Measurements from ENCODE around the gene TOE1. TPM values are rescaled to one million over a fixed set of nuclear protein-coding genes. Genes with fewer than 3 reads are reported as not detected.

TOE1 gene
- total and polyA plus RNA-seq, 2 of the 8 experiments (the other 6 are each of a cell fraction or from before 2014, with no cell fraction given) = 15.2 to 25.8 TPM

DNA sequence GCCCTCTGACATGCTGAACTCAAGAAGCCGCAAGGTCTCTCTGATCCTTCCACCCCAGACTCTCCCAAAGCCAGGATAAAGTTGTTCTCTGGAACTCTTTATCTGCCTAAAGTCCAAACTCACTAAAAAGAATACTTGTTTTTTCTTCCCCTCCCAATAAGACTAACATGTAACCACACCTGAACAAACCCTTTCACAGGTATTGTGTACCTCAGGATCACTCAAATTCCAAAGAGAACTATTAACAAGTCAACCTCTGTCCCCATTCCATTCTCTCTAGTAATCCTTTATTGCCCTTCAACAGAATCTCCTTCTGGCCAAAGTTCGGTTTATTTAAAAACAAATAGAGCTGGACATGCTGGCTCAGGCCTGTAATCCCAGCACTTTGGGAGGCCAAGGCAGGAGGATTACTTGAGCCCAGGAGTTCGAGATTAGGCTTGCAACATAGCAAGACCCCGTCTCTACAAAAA lies 4.1 kb upstream of the TOE1 start:
- Histone ChIP-seq H3K27me3 (replicated peaks in 1 of 4; ENCODE audit: control insufficient read depth in 3 of 4, extremely low read depth in 1 of 4, insufficient read depth in 3 of 4, low read length in 3 of 4) (no peaks in the 10 kb centered on the region), H4K8ac (ENCODE audit: extremely low read depth, insufficient read depth, low read length) (no peak overlapping the region), H3K4me2 (ENCODE audit: insufficient read depth in 1 of 2, low read depth in 2 of 2, low read length in 2 of 2) (no peak overlapping the region), H3K79me1 (ENCODE audit: low read depth, low read length) (peaks cover 9% of the 10 kb centered on the region; the same call in 1 of the 2 replicates), H3K27ac (ENCODE audit: low read depth, low read length) (no peak overlapping the region), H3K18ac (ENCODE audit: extremely low read depth, low read length) (no peak overlapping the region), H3K23me2 (ENCODE audit: low read depth, low read length) (peaks cover 4% of the 10 kb centered on the region), H2AFZ (ENCODE audit: low read length) (no peak overlapping the region), H3K4ac (replicated peaks; ENCODE audit: insufficient read length, low read depth, low read length) (no peak overlapping the region), H4K91ac (replicated peaks; ENCODE audit: insufficient read length, low read length) (no peak overlapping the region), H2BK20ac (ENCODE audit: low read length) (no peak overlapping the region), H2BK5ac (ENCODE audit: low read depth, low read length) (no peak overlapping the region), H2BK12ac (ENCODE audit: low read depth, low read length) (no peak overlapping the region), H2BK15ac (ENCODE audit: low read length) (no peak overlapping the region), H2AK5ac (ENCODE audit: low read depth, low read length) (no peak overlapping the region), H3K14ac (ENCODE audit: insufficient read length) (no peak overlapping the region), H3K4me3 (ENCODE audit: extremely low read depth in 1 of 4, insufficient read depth in 2 of 4, low read depth in 3 of 4, low read length in 4 of 4) (no peak overlapping the region), H4K20me1 (replicated peaks in 1 of 2; ENCODE audit: control insufficient read depth in 1 of 2, insufficient read depth in 2 of 2, low read length in 2 of 2) (no peaks in the 10 kb centered on the region), H3K23ac (ENCODE audit: insufficient read length) (no peak overlapping the region), H3K9ac (replicated peaks in 1 of 4; ENCODE audit: extremely low read depth in 1 of 4, low read depth in 3 of 4, low read length in 3 of 4) (no peak overlapping the region; a peak in 1 of 7 replicates), H2BK120ac (replicated peaks; ENCODE audit: low read depth, low read length) (no peak overlapping the region), H4K5ac (ENCODE audit: insufficient read length, low read depth, low read length) (no peak overlapping the region), H3K4me1 (replicated peaks in 1 of 4; ENCODE audit: control insufficient read depth in 3 of 4, insufficient read depth in 4 of 4, low read length in 3 of 4) (peaks cover 0 to 5% (median 3%) of the 10 kb centered on the region in 4 experiments; a peak in 6 of 7 replicates), H3K36me3 (ENCODE audit: control insufficient read depth in 2 of 4, insufficient read depth in 4 of 4, low read length in 3 of 4) (peaks cover 8 to 32% (median 26%) of the 10 kb centered on the region in 4 experiments; a peak in 5 of 8 replicates), H3K79me2 (ENCODE audit: control insufficient read depth in 1 of 2, insufficient read depth in 2 of 2, low read length in 2 of 2) (peaks cover 0 to 26% of the 10 kb centered on the region in 2 experiments; a peak in 2 of 4 replicates), H3K56ac (replicated peaks; ENCODE audit: insufficient read length, low read depth, low read length) (no peak overlapping the region), H3K9me3 (ENCODE audit: insufficient read depth in 2 of 2, low read depth in 1 of 2, low read length in 1 of 2) (no peaks in the 10 kb centered on the region)
- TF ChIP-seq KDM1A (IDR thresholded peaks at IDR 0.05; ENCODE audit: borderline replicate concordance, low read length) (no peak), CBX5 (IDR thresholded peaks at IDR 0.05; ENCODE audit: low read depth, low read length) (no peak), SIRT6 (IDR thresholded peaks at IDR 0.05; ENCODE audit: low read length) (no peak), GABPA (IDR thresholded peaks at IDR 0.05; ENCODE audit: borderline replicate concordance, insufficient read depth, low read length) (no peak), JUND (IDR thresholded peaks at IDR 0.05; ENCODE audit: low read length) (no peak), YY1 (IDR thresholded peaks at IDR 0.05; ENCODE audit: low read depth, low read length) (no peak), TAF7 (optimal IDR thresholded peaks at IDR 0.05; ENCODE audit: borderline replicate concordance, low read depth, low read length) (no peak), KDM5A (IDR thresholded peaks at IDR 0.05; ENCODE audit: low read length) (no peak), TBP (IDR thresholded peaks at IDR 0.05; ENCODE audit: low read depth, low read length) (no peak), ATF2 (IDR thresholded peaks at IDR 0.05; ENCODE audit: low read length) (no peak)
- WGBS, 2 experiments (ENCODE audit: extremely low coverage in 1 of 2, insufficient coverage in 1 of 2, insufficient read length in 1 of 2, insufficient replicate concordance in 2 of 2, low coverage in 1 of 2, low lambda C conversion rate in 2 of 2, missing lambda C conversion rate in 1 of 2) = 92% methylated on average over 4 of the region's 4 CpGs; no CpG with 5 or more reads in 1 of the 2 experiments
- ChIA-PET POLR2A (ENCODE audit: partially characterized antibody) (interaction anchor here (2.2 to 21.4 kb wide), 3 partner anchors 11 to 527 kb away, joined by 4 to 472 read pairs (median 21); partner anchors contain the start of genes BTBD19 and HPDL), CTCF (ENCODE audit: partially characterized antibody) (interaction anchor here (0.9 to 1.6 kb wide), 4 partner anchors 12 to 325 kb away, joined by 3 to 6 read pairs (median 4); partner anchors contain the start of gene HECTD3)
- DNase-seq (ENCODE audit: low read depth in 1 of 2, low spot score in 2 of 2) (no peak), FAIRE-seq (no peak)
